DMS153 treated with DMSO at 0.1 percent for 48 hours (cell line): ENCODE data around the gene FAP.

Experiments
- DNase-seq: peaks from one replicate; lab custom pipeline; 2025; ENCODE audit not compliant: unreplicated experiment; lab: John Stamatoyannopoulos, UW

Gene FAP

GRCh38 chr2:162127422-162127821 is 115.8 kb downstream of the FAP start:
- DNase-seq, result no peak

- no peak for DNase-seq
Measured at GRCh38 chr2:162126527-162126926, 116.7 kb downstream of the FAP start.

GRCh38 chr2:162126111-162126519 is 117.1 kb downstream of the FAP start:
- DNase-seq, result no peak

DNA sequence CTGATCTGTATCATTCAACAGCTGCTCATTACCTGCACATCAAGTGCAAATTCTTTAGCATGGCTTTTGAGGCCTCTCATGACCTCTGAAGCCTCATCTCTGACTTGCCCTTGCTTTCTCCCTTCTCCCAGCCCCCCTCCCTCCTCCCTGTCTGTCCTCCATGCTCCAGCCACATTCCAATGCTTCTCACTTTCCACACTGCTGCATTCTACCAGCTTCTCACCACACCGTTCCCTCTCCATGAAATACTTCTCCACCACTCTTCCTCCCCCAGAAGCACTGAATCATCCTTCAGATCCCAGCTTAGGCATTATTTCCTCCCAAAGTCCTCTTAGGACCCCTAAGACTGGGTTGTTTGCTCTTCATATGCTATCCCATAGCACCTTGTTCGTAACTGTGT is 118.1 kb downstream of the FAP start:
- DNase-seq, result no peak

- DNase-seq, result peak; percentile 49
Measured at GRCh38 chr2:162123806-162124758, 119.2 kb downstream of the FAP start.
